Measurements from ENCODE around the gene AP4E1. TPM values are rescaled to one million over a fixed set of nuclear protein-coding genes. Genes with fewer than 3 reads are reported as not detected.

AP4E1 gene
- total RNA-seq, 2 donors from 2014 or later = 5.4 to 11.9 TPM

DNA sequence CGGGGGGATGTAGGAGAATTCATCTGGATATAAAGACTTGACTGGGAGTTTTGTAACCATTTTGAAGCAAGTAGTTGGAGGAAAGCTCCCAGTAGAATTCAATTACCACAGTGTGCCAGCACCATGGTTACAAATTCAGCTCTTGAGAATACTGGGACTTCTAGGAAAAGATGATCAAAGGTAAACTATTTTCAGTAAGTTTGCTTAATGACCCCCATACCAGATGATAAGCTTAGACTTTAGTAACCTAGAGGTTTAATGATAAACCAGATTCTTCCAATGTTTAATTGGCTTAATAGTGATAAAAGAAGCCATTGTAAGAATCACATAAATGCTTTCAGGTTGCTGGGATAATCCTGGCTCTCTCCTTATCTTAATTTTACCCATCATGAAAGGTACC lies 22.3 kb downstream of the AP4E1 start:
- Histone ChIP-seq H3K36me3 (peaks cover 2% of the 10 kb centered on the region), H3K9me3 (no peaks in the 10 kb centered on the region), H3K27me3 (replicated peaks; ENCODE audit: insufficient read depth) (no peaks in the 10 kb centered on the region), H3K4me3 (no peak overlapping the region), H3K4me1 (ENCODE audit: control insufficient read depth in 1 of 2, low read depth in 2 of 2) (no peaks in the 10 kb centered on the region), H3K27ac (no peak overlapping the region)
- ATAC-seq (ENCODE audit: insufficient number of reproducible peaks, low FRiP score, low read depth) (no peak), DNase-seq (ENCODE audit: low spot score) (no peak)
- TF ChIP-seq CTCF (IDR thresholded peaks at IDR 0.05) = no peak

GRCh38 chr15:50933341-50933740 lies 24.9 kb downstream of the AP4E1 start:
- no peak for DNase-seq (ENCODE audit: low spot score)
- Histone ChIP-seq H3K4me1 (ENCODE audit: control insufficient read depth in 1 of 2, low read depth in 2 of 2) (no peaks in the 10 kb centered on the region), H3K4me3 (no peak overlapping the region), H3K27me3 (replicated peaks; ENCODE audit: insufficient read depth) (no peaks in the 10 kb centered on the region), H3K27ac (no peak overlapping the region), H3K36me3 (peaks cover 2% of the 10 kb centered on the region), H3K9me3 (no peaks in the 10 kb centered on the region)
- ATAC-seq (ENCODE audit: insufficient number of reproducible peaks, low FRiP score, low read depth) = no peak
- TF ChIP-seq CTCF (IDR thresholded peaks at IDR 0.05) = no peak

GRCh38 chr15:50938525-50938924 lies 30.0 kb downstream of the AP4E1 start:
- Histone ChIP-seq H3K4me1 (ENCODE audit: control insufficient read depth in 1 of 2, low read depth in 2 of 2) (peaks cover 10% of the 10 kb centered on the region in 2 donors), H3K27me3 (replicated peaks; ENCODE audit: insufficient read depth) (no peaks in the 10 kb centered on the region), H3K4me3 (no peak overlapping the region), H3K27ac (peak overlapping the region in 1 of 2 donors; percentile 62), H3K9me3 (no peaks in the 10 kb centered on the region), H3K36me3 (no peaks in the 10 kb centered on the region)
- no peak for TF ChIP-seq CTCF (IDR thresholded peaks at IDR 0.05)
- DNase-seq (ENCODE audit: low spot score) (no peak), ATAC-seq (ENCODE audit: insufficient number of reproducible peaks, low FRiP score, low read depth) (no peak)

GRCh38 chr15:50939911-50940310 lies 31.4 kb downstream of the AP4E1 start:
- ATAC-seq (ENCODE audit: insufficient number of reproducible peaks, low FRiP score, low read depth) (no peak), DNase-seq (ENCODE audit: low spot score) (no peak)
- peak overlapping the region in 1 of 2 donors; percentile 62 for H3K27ac ChIP-seq
- no peak for TF ChIP-seq CTCF (IDR thresholded peaks at IDR 0.05)
- peak overlapping the region; percentile 24 for H3K4me3 ChIP-seq
- no peaks in the 10 kb centered on the region for H3K9me3 ChIP-seq
- H3K36me3 ChIP-seq = no peaks in the 10 kb centered on the region
- H3K4me1 ChIP-seq (ENCODE audit: control insufficient read depth in 1 of 2, low read depth in 2 of 2) = peaks cover 10% of the 10 kb centered on the region in 2 donors
- no peaks in the 10 kb centered on the region for H3K27me3 ChIP-seq (replicated peaks; ENCODE audit: insufficient read depth)

DNA sequence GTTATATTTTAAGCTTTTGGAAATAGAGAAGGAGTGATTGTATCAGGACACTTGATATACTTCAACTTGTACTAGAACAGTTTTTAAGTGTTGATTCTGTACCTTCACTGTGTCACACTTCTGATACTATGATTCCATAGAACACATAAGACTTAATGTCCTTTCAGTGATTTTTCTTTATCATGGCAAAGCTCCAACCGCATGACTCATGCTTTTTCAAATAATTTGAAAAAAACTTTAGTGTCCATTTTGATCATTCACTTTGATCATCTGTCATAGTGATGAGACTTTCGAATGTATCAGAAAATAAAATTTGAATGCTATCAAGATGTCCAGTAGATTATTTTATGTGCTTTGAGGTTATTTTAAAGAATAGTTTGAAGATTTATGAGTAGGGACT lies 32.0 kb downstream of the AP4E1 start:
- Histone ChIP-seq H3K9me3 (no peaks in the 10 kb centered on the region), H3K4me3 (no peak overlapping the region), H3K4me1 (ENCODE audit: control insufficient read depth in 1 of 2, low read depth in 2 of 2) (peaks cover 10% of the 10 kb centered on the region in 2 donors), H3K27ac (peak overlapping the region in 1 of 2 donors; percentile 62), H3K27me3 (replicated peaks; ENCODE audit: insufficient read depth) (no peaks in the 10 kb centered on the region), H3K36me3 (no peaks in the 10 kb centered on the region)
- no peak for ATAC-seq (ENCODE audit: insufficient number of reproducible peaks, low FRiP score, low read depth)
- no peak for DNase-seq (ENCODE audit: low spot score)
- TF ChIP-seq CTCF (IDR thresholded peaks at IDR 0.05) = no peak

Data from thoracic aorta (tissue), 2 donors.